GM18951 (cell line): Measurements from ENCODE around the gene MRTFB.

ENCODE experiments used
- POLR2A ChIP-seq: IDR thresholded peaks from 4 replicates; pipeline ENCODE4 v1.6.1; 2011; ENCODE audit warnings: mild to moderate bottlenecking; ENCODE audit not compliant: insufficient read length, insufficient read depth; ENCODE audit errors: extremely low read depth
- in situ Hi-C: fragments of 300-500 bp; cut with MboI; formaldehyde crosslinking; loops from one replicate; pipeline ENCODE4 v1.12.0; 2022; ENCODE audit warnings: low sequenced_read_pairs, mixed read lengths, inconsistent platforms; ENCODE audit not compliant: unreplicated experiment

The MRTFB gene

DNA sequence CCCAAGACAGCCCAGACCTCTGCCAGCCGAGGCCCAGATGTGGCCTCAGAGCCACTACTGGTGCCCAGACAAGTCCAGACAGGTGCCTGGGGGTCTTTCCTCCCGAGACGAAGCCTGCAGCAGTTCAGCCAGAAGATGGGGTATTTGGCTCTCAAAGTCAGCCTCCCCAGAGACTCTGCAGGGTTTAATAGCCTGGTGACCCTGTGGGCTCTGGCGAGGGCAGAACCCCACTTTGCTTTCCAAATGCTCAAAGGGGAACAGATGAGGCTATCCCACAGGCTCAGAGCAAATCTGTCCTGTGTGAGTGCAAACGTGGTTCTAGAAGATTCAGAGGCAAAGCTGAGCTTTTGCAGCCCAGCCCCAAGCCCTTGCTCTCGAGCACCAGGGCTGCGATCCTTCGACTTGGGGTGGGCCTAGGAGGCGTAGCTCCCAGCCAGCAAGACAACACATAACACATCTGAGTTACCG lies 236.0 kb downstream of the MRTFB start:
- in situ Hi-C loops, result no loop called here
- TF ChIP-seq POLR2A, result no peak

- no peak for TF ChIP-seq POLR2A
- in situ Hi-C loops, result no loop called here
These were observed 236.6 kb downstream of the MRTFB start for GRCh38 chr16:14307527-14308367.

- no peak for TF ChIP-seq POLR2A
- in situ Hi-C loops, result no loop called here
These were observed 237.2 kb downstream of the MRTFB start for GRCh38 chr16:14308368-14308723.

GRCh38 chr16:14309001-14309886 lies 238.1 kb downstream of the MRTFB start:
- in situ Hi-C loops, result no loop called here
- no peak for TF ChIP-seq POLR2A

- in situ Hi-C loops, result no loop called here
- no peak for TF ChIP-seq POLR2A
These were observed 238.8 kb downstream of the MRTFB start for GRCh38 chr16:14309906-14310305.

DNA sequence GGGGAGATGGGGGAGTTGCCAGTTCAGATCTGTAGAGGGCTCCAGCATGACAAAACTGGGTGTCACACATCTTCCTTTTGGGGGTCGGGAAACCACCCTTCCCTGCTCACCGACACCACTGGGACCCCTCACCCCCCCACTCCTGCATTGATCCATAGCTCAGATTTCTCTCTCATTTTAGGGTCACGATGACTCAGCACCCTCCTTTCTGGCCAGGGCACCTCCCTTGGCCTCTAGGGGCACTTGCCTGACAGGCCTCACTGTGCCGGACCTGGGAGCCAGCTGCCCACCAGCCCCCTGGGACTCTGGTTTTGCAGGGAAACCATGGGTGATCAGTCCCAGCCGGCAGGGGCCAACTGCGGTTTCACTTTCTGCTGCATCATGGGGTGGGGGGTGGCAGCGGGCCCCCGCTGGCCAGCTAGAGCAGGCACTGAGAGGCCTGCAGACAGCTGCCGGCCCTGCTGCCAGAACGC lies 239.4 kb downstream of the MRTFB start:
- in situ Hi-C loops, result no loop called here
- peak; percentile 17 for TF ChIP-seq POLR2A

GRCh38 chr16:14314116-14314515 lies 243.0 kb downstream of the MRTFB start:
- in situ Hi-C loops, result no loop called here
- TF ChIP-seq POLR2A, result no peak

- TF ChIP-seq POLR2A, result no peak
- in situ Hi-C loops, result no loop called here
These were observed 244.7 kb downstream of the MRTFB start for GRCh38 chr16:14315683-14316320.
